WTC11 (cell line): ENCODE results near the gene BMP7.

Experiments used
- ATF1 ChIP-seq: sonication (generic); formaldehyde crosslinking; IDR thresholded peaks from 2 replicates; pipeline ENCODE4 v1.8.1; 2023; ENCODE audit warnings: mild to moderate bottlenecking, moderate library complexity, missing genetic modification reagents
- FOXJ3 ChIP-seq: sonication (generic); formaldehyde crosslinking; IDR thresholded peaks from 2 replicates; pipeline ENCODE4 v1.9.0; 2021; ENCODE audit warnings: missing genetic modification reagents, mild to moderate bottlenecking, borderline replicate concordance
- KAT7 ChIP-seq: sonication (generic); formaldehyde crosslinking; IDR thresholded peaks from 2 replicates; pipeline ENCODE4 v1.8.1; 2023; ENCODE audit warnings: missing genetic modification reagents, mild to moderate bottlenecking, borderline replicate concordance
- ZNF219 ChIP-seq: sonication (generic); formaldehyde crosslinking; IDR thresholded peaks from 2 replicates; pipeline ENCODE4 v1.8.0; 2023; ENCODE audit warnings: missing genetic modification reagents, mild to moderate bottlenecking, borderline replicate concordance
- TF ChIP-seq, protein P1 (sequence below): sonication (generic); formaldehyde crosslinking; IDR thresholded peaks from 2 replicates; pipeline ENCODE4 v1.8.0; 2022; ENCODE audit warnings: mild to moderate bottlenecking, missing genetic modification reagents
- TF ChIP-seq, protein P2 (sequence below): fragments of 200-600 bp; IDR thresholded peaks from 2 replicates; pipeline ENCODE4 v1.8.0; 2022; ENCODE audit warnings: antibody characterized with exemption
- TF ChIP-seq, protein P3 (sequence below): sonication (generic); formaldehyde crosslinking; IDR thresholded peaks from 2 replicates; pipeline ENCODE4 v1.8.1; 2022; ENCODE audit warnings: low read depth, mild to moderate bottlenecking, moderate library complexity, missing genetic modification reagents, borderline replicate concordance
- TF ChIP-seq, protein P4 (sequence below): sonication (generic); formaldehyde crosslinking; IDR thresholded peaks from 2 replicates; pipeline ENCODE4 v1.8.1; 2023; ENCODE audit warnings: mild to moderate bottlenecking, missing genetic modification reagents, moderate library complexity
- TF ChIP-seq, protein P5 (sequence below): sonication (generic); formaldehyde crosslinking; IDR thresholded peaks from 2 replicates; pipeline ENCODE4 v1.8.1; 2022; ENCODE audit warnings: low read depth, missing genetic modification reagents, borderline replicate concordance

DNA sequence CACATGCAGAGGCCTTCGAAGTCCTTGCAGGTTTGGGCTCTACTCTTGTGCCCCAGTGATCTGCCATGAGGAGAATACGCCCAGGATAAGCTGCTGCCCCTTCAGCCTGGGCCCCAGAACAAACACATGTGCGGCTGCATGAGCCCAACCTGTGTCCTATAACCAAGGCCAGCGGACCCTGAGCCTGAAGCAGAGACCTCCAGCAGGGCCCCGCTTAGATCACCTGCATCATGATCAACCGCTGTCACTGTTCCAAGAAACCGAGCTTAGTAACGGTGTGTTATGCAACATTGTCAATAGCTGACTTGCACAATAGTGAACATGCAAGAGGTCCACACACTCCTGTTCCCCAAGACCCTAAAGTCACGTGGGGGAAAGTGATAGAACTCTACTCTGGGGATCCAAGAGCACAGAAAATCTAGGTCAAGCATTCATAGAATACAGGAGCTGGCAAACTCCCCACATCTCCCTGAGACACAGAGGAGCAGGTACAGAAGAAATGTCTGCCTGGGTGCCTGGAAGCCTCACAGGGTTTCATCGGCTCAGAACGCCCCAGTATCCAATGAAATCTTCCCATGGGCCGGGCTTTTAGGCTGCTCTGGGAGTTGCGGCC is 136.2 kb downstream of the BMP7 start:
- TF ChIP-seq, protein P1, sequence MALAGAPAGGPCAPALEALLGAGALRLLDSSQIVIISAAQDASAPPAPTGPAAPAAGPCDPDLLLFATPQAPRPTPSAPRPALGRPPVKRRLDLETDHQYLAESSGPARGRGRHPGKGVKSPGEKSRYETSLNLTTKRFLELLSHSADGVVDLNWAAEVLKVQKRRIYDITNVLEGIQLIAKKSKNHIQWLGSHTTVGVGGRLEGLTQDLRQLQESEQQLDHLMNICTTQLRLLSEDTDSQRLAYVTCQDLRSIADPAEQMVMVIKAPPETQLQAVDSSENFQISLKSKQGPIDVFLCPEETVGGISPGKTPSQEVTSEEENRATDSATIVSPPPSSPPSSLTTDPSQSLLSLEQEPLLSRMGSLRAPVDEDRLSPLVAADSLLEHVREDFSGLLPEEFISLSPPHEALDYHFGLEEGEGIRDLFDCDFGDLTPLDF (CRISPR knock-in tag): no peak
- TF ChIP-seq ATF1 (CRISPR knock-in tag): no peak
- TF ChIP-seq, protein P2, sequence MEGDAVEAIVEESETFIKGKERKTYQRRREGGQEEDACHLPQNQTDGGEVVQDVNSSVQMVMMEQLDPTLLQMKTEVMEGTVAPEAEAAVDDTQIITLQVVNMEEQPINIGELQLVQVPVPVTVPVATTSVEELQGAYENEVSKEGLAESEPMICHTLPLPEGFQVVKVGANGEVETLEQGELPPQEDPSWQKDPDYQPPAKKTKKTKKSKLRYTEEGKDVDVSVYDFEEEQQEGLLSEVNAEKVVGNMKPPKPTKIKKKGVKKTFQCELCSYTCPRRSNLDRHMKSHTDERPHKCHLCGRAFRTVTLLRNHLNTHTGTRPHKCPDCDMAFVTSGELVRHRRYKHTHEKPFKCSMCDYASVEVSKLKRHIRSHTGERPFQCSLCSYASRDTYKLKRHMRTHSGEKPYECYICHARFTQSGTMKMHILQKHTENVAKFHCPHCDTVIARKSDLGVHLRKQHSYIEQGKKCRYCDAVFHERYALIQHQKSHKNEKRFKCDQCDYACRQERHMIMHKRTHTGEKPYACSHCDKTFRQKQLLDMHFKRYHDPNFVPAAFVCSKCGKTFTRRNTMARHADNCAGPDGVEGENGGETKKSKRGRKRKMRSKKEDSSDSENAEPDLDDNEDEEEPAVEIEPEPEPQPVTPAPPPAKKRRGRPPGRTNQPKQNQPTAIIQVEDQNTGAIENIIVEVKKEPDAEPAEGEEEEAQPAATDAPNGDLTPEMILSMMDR: no peak
- TF ChIP-seq, protein P3, sequence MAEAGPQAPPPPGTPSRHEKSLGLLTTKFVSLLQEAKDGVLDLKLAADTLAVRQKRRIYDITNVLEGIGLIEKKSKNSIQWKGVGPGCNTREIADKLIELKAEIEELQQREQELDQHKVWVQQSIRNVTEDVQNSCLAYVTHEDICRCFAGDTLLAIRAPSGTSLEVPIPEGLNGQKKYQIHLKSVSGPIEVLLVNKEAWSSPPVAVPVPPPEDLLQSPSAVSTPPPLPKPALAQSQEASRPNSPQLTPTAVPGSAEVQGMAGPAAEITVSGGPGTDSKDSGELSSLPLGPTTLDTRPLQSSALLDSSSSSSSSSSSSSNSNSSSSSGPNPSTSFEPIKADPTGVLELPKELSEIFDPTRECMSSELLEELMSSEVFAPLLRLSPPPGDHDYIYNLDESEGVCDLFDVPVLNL: no peak
- TF ChIP-seq KAT7 (CRISPR knock-in tag): no peak
- no peak for TF ChIP-seq ZNF219 (CRISPR knock-in tag)
- no peak for TF ChIP-seq FOXJ3 (CRISPR knock-in tag)
- TF ChIP-seq, protein P4, sequence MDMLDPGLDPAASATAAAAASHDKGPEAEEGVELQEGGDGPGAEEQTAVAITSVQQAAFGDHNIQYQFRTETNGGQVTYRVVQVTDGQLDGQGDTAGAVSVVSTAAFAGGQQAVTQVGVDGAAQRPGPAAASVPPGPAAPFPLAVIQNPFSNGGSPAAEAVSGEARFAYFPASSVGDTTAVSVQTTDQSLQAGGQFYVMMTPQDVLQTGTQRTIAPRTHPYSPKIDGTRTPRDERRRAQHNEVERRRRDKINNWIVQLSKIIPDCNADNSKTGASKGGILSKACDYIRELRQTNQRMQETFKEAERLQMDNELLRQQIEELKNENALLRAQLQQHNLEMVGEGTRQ: no peak
- TF ChIP-seq, protein P5, sequence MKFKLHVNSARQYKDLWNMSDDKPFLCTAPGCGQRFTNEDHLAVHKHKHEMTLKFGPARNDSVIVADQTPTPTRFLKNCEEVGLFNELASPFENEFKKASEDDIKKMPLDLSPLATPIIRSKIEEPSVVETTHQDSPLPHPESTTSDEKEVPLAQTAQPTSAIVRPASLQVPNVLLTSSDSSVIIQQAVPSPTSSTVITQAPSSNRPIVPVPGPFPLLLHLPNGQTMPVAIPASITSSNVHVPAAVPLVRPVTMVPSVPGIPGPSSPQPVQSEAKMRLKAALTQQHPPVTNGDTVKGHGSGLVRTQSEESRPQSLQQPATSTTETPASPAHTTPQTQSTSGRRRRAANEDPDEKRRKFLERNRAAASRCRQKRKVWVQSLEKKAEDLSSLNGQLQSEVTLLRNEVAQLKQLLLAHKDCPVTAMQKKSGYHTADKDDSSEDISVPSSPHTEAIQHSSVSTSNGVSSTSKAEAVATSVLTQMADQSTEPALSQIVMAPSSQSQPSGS (CRISPR knock-in tag): no peak
